Fibroblast of the aortic adventitia (primary cell): Measurements from ENCODE around the gene PLPP3. TPM values are rescaled to one million over a fixed set of nuclear protein-coding genes. Genes with fewer than 3 reads are reported as not detected.

Experiments
- DNase-seq: peaks from one replicate; pipeline ENCODE4 v3.0.0-alpha.2; 2010; ENCODE audit warnings: low read depth
- H3K4me3 ChIP-seq: 2 replicates; pipeline ENCODE4 v1.5.1; 2011; ENCODE audit warnings: low read depth, mild to moderate bottlenecking, control low read depth, low read length, moderate library complexity
- total RNA-seq: library from RNA; depleted of rRNA; stranded (reverse); fragments of >200 nt; gene quantifications from 2 replicates; pipeline ENCODE4 v1.2.3, GENCODE V29; 2012; ENCODE audit warnings: low replicate concordance
- TF ChIP-seq, protein P1 (sequence below): IDR thresholded peaks from 2 replicates; pipeline ENCODE4 v1.5.1; 2011; ENCODE audit warnings: mild to moderate bottlenecking, low read length, control low read depth, inconsistent platforms; ENCODE audit not compliant: insufficient read depth

PLPP3 gene
- total RNA-seq, 1 donor: 270 TPM

DNA sequence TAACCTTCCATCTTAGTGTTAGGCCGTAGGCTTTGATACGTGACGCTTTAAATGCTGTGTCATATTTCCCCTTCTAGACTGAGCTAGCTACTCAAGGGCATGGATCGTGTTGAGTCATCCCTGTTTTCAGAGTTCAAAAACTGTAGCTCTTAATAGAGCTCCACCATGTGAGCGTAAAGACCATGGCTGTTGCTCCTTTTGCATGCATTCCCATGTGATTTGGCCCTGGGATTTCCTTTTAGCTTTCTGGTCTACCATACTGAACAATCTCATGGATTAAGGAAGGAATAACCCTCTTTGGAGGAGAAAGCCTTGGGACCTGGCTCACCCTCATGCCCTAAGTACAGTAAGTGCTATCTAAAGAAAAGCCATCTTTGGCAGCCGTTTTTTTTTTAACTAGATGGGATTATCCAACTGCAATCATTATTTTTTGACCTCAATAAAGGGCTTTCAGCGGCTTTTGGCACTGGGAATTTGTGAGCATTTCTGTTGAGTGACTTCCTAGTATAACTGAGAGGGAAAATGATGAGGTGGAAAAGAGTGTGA, 76.6 kb downstream of the PLPP3 start:
- no peak overlapping the region for H3K4me3 ChIP-seq
- peak; percentile 60 for DNase-seq
- TF ChIP-seq, protein P1, sequence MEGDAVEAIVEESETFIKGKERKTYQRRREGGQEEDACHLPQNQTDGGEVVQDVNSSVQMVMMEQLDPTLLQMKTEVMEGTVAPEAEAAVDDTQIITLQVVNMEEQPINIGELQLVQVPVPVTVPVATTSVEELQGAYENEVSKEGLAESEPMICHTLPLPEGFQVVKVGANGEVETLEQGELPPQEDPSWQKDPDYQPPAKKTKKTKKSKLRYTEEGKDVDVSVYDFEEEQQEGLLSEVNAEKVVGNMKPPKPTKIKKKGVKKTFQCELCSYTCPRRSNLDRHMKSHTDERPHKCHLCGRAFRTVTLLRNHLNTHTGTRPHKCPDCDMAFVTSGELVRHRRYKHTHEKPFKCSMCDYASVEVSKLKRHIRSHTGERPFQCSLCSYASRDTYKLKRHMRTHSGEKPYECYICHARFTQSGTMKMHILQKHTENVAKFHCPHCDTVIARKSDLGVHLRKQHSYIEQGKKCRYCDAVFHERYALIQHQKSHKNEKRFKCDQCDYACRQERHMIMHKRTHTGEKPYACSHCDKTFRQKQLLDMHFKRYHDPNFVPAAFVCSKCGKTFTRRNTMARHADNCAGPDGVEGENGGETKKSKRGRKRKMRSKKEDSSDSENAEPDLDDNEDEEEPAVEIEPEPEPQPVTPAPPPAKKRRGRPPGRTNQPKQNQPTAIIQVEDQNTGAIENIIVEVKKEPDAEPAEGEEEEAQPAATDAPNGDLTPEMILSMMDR: no peak

DNA sequence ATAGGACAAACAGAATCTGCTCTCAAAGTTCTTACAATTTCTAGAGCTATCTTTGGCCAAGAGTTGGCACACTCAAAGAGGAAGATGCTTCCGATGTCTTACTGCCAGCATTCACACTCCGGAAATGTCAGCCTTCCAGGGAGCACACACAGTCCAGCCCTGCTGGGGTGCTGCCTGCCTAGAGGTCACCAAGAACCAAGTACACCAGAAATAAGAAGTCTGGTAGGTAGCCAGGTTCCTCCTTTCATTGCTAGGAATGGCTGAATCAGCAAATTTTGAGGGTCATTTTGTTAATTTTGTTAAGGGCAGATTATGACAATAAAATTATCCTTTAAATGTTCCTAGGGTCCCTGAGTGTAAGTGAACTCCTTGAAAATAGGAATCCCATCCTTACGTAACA, 77.5 kb downstream of the PLPP3 start:
- TF ChIP-seq, protein P1: no peak
- no peak for DNase-seq
- no peak overlapping the region for H3K4me3 ChIP-seq

DNA sequence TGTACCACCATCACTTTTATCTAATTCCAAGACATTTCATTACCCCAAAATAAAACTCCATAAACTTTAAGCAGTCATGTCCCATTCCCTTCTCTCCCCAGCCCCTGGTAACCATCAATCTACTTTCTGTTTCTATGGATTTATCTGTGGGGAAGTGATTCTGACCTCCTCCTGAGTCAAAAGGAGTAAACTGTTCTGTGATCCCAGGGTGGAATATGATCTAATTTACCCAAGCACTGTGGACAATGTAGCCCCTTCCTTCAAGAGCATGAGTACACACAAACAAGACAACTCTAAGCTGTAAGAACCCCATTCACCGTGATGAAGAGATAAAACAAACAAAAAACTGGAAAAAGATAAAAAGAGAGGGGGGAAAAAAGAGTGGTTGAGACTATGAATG, 77.9 kb downstream of the PLPP3 start:
- DNase-seq: no peak
- no peak overlapping the region for H3K4me3 ChIP-seq
- TF ChIP-seq, protein P1: no peak

DNA sequence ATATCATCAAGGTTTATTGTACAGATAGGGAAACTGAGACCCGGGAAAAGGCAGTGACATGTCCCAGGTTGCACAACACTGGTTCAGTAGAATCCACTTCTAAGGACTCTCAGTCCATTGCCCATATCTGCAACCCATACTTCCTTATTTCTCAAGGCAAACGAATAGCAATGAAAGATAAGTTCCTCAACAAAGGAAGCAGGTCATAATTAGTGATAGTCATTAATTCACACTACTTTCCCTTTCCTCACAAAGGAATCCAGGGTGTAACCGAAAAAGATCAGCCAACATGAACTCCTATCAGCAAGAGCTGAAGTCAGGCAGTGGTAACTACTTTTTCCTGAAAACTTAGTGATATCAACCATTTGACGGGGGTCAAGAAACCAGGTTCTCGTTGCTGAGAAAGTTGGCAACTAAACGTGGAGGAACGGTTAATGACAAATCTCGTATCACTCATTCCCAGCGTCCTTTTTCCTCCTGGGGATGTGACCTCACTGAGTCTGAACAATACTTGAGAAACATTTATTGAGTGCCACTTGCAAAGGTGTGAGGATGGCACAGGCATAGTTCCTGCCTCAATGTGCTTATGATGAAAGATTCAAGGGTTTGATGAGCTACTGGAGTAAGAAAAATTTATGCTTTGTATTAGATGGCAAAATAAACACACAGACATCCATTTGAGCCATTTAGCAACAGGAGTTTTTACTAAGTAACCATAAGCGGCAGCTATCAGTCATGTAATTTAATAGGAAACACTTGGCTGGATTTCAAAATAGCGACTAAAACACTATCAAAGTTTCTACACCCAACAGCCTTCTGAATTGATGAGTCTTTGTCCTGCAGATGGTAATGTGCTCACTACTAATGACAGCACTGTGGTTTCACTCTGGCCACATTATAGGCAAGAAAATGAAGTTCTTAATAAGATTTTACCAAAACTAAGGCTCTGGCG, 82.3 kb downstream of the PLPP3 start:
- TF ChIP-seq, protein P1: no peak
- no peak for DNase-seq
- no peak overlapping the region for H3K4me3 ChIP-seq

DNA sequence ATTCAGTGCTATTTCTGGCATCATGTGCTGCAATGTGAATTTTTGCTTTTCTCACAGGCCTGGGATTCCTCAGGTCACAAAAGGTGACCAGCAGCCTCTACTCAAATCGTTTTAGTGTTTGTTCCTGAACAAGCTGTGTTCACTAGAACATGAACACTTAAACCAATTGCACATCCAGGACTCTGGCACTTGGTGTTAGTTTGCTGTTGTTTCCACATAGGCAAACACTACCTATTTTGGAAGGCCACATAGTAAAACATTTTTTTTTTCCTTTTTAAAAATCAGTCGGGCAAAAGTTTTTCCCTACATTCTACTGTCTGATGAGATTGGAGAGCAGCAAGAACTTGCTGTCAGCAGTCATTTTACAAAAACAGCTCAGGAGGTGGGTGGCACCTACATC, 83.2 kb downstream of the PLPP3 start:
- TF ChIP-seq, protein P1: no peak
- H3K4me3 ChIP-seq: no peak overlapping the region
- no peak for DNase-seq

DNA sequence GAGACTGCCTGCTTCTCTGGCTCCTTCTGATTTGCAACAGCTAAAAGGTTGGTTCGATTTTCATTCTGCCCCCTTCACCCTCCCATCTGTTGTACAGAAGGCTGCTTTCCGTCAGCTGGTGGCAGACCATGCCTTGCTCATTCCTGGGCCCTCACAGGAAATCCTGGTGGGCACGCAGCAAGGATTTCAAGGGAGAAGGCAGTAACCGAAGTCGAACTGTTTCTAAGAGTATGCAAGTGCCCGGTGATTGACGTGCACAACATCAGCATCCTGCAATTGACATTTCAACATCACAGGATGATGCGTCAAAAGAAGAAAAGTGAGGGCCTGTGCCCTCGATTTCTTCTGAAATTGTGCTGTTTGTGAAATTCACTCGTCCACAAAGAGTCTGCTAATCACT, 83.8 kb downstream of the PLPP3 start:
- TF ChIP-seq, protein P1: no peak
- DNase-seq: no peak
- no peak overlapping the region for H3K4me3 ChIP-seq

DNA sequence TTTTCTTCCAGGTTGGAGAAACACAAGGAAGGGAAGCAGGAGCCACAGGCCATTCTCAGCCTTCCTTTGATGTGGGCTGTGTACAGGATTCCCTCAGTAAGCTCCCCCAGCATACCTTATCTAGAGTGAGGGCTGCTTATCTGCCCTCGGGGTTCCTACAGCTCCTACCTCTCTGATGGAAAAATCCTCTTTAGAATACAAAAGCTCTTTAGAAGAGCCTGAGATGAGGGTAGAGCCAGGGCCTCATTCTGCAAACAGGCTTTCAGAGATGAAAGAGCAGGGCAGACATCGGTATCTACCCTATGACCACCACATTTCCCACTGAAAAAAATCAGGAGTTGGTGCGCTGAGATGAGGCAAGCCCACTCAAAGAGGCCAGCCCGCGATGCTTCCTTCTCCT, 85.1 kb downstream of the PLPP3 start:
- DNase-seq: no peak
- TF ChIP-seq, protein P1: no peak
- H3K4me3 ChIP-seq: no peak overlapping the region
